Heart right ventricle (tissue), 16 donors: Measurements from ENCODE around the gene ACBD3. TPM values are rescaled to one million over a fixed set of nuclear protein-coding genes. Genes with fewer than 3 reads are reported as not detected.

ENCODE experiments used
- ATAC-seq, 8 donors: fragments of 200-7000 bp; cut with Tn5 transposase; one replicate each; pipeline ENCODE4 v1.9.1; 2020; ENCODE audit warnings: mild to moderate bottlenecking in 8 of 8, moderate library complexity in 8 of 8, moderate number of reproducible peaks in 1 of 8
- DNase-seq, 2 donors: peaks; one replicate each; pipeline ENCODE4 v3.0.0-alpha.2; 2020
- H3K27ac ChIP-seq, 10 donors: fragments of 200-600 bp; sonication (generic) in 2 of 10; one replicate each; pipeline versions ENCODE4 v1.5.0 to v1.8.0; 2020 to 2022; ENCODE audit warnings: mild to moderate bottlenecking in 3 of 10
- H3K27me3 ChIP-seq, 7 donors: fragments of 200-600 bp; one replicate each; pipeline ENCODE4 v1.8.0; 2021 to 2022; ENCODE audit warnings: mild to moderate bottlenecking in 2 of 7
- H3K36me3 ChIP-seq, 9 donors: fragments of 200-600 bp; sonication (generic) in 1 of 9; one replicate each; pipeline versions ENCODE4 v1.5.0 to v1.8.0; 2020 to 2022; ENCODE audit warnings: mild to moderate bottlenecking in 2 of 9
- H3K4me1 ChIP-seq, 9 donors: fragments of 200-600 bp; sonication (generic) in 1 of 9; one replicate each; pipeline versions ENCODE4 v1.5.0 to v1.8.0; 2020 to 2022; ENCODE audit warnings: mild to moderate bottlenecking in 4 of 9
- H3K4me3 ChIP-seq, 10 donors: fragments of 200-600 bp; sonication (generic) in 2 of 10; one replicate each; pipeline versions ENCODE4 v1.5.0 to v1.8.0; 2020 to 2022; ENCODE audit warnings: mild to moderate bottlenecking in 7 of 10, moderate library complexity in 2 of 10
- H3K9me3 ChIP-seq, 11 donors: fragments of 200-600 bp in 10 of 11; sonication (generic) in 2 of 11; one replicate each; pipeline versions ENCODE4 v1.5.0 to v1.8.0; 2013 to 2022; ENCODE audit warnings: mild to moderate bottlenecking in 2 of 11, control low read depth in 1 of 11, moderate library complexity in 1 of 11
- WGBS, 2 donors: extraction: QIAGEN DNeasy Blood & Tissue Kit; methylation state at CpG; one replicate each; pipeline ENCODE4 v1.1.7; 2013; ENCODE audit warnings: inconsistent platforms in 1 of 2; 5-methylcytosine and 5-hydroxymethylcytosine counted together
- intact Hi-C, 10 donors: fragments of 100-400 bp; cut with DNase I; formaldehyde crosslinking; loops; one replicate each; pipeline versions ENCODE4 v1.11.1 to v1.14.2; 2022
- polyA plus RNA-seq, 2 donors: library from polyadenylated mRNA; stranded (reverse); fragments of 200-250 nt; gene quantifications; one replicate each; pipeline ENCODE4 v1.2.3, GENCODE V29; 2013
- total RNA-seq, 10 donors: library from RNA; stranded (reverse); fragmentation: NEBNext Ultra II Directional in 3 of 10; extraction: Animal tissue kit (Norgen Biotek cat#: 25700) in 3 of 10; gene quantifications; one replicate each; pipeline versions ENCODE4 v1.2.1 to v1.2.4, GENCODE V29; 2021 to 2023
- TF ChIP-seq, protein P1 (sequence below), 9 donors: fragments of 200-600 bp; sonication (generic) in 2 of 9; IDR thresholded peaks; one replicate each; pipeline versions ENCODE4 v1.5.0 to v1.8.0; 2021 to 2022; ENCODE audit warnings: antibody characterized with exemption in 9 of 9, mild to moderate bottlenecking in 5 of 9, moderate library complexity in 1 of 9
- donor health status: Arrhythmogenic right ventricular cardiomyopathy.
- donor health status: ischemic (EF 13 %, LVEDD 7.1; RV severe dilation, severe dysfunction).
- donor health status: healthy with polysubstance abuse.
- donor health status: DM: no; HTN: yes; CAD: no.
- donor health status: DM: no; HTN: no; CAD: no.
- donor health status: ischemic (EF 25% LVEDD 6.9; RV normal size, moderate dysfunction).
- donor health status: ischemic (EF 25% LVEDD 5.7; RV mildly dilated, moderate dysfunction).
- donor health status: healthy.
- donor health status: DM: yes; HTN: yes; CAD: no.
- donor health status: Ischemic cardiomyopathy.
- donor health status: ischemic (EF 35%, LVEDD 5.7; RV mildly dilated, moderate dysfunction).
- donor health status: nonischemic (EF 11% LVEDD 7.7; RV severe dilation, severe dysfunction).
- donor health status: DM: yes; HTN: yes; CAD: no.
- donor health status: PGD.
- donor health status: ischemic (EF 29% LVEDD 5.4; RV normal size, mild dysfunction).
- donor health status: nonischemic (EF 23%, LVEDD 6.1; RV moderate dilation, normal function).

Gene ACBD3
- total and polyA plus RNA-seq, 12 donors: 9.3 to 39.1 (median 32.4) TPM

DNA sequence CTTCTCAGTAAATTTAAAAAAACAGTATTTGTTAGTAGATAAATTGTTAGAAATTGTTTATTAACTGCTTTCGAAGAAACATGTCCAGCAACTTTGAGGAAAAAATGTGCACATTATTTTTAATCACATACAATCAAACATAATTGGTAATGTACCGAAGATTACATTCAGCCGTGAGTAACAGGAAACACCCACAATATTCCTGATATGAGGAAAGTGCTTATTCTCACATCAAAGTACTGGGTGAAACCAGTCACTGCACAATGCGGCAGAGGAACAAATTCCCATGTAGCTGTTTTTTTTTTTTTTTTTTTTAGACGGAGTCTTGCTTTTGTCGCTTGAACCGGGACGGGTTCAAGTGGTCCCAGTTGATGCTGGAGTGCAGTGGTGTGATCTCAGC is 9.7 kb downstream of the ACBD3 start:
- Histone ChIP-seq H3K27me3 (no peaks in the 10 kb centered on the region), H3K36me3 (peaks cover 0 to 33% (median 4%) of the 10 kb centered on the region in 9 donors), H3K9me3 (no peaks in the 10 kb centered on the region), H3K27ac (no peak overlapping the region), H3K4me3 (no peak overlapping the region), H3K4me1 (peaks cover 3 to 48% (median 26%) of the 10 kb centered on the region in 9 donors)
- no peak for ATAC-seq
- DNase-seq: no peak
- intact Hi-C loops: no loop called here
- WGBS, 2 donors: 87 to 88% methylated on average over 8 of the region's 8 CpGs
- TF ChIP-seq, protein P1, sequence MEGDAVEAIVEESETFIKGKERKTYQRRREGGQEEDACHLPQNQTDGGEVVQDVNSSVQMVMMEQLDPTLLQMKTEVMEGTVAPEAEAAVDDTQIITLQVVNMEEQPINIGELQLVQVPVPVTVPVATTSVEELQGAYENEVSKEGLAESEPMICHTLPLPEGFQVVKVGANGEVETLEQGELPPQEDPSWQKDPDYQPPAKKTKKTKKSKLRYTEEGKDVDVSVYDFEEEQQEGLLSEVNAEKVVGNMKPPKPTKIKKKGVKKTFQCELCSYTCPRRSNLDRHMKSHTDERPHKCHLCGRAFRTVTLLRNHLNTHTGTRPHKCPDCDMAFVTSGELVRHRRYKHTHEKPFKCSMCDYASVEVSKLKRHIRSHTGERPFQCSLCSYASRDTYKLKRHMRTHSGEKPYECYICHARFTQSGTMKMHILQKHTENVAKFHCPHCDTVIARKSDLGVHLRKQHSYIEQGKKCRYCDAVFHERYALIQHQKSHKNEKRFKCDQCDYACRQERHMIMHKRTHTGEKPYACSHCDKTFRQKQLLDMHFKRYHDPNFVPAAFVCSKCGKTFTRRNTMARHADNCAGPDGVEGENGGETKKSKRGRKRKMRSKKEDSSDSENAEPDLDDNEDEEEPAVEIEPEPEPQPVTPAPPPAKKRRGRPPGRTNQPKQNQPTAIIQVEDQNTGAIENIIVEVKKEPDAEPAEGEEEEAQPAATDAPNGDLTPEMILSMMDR (IDR thresholded peaks at IDR 0.05): no peak

DNA sequence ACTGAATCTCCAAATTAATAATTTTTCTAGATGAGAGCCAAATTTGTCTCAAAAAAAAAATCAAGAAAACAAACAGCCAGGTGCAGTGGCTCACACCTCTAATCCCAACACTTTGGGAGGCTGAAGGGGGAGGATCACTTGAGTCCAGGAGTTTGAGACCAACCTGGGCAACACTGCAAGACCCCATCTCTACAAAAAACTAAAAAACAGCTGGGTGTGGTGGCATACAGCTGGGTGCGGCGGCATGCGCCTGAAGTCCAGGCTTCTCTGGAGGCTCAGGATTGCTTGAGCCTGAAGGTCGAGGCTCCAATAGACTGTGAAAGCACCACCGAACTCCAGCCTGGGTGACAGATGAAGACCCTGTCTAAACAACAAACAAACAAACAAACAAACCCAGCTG is 14.0 kb downstream of the ACBD3 start:
- TF ChIP-seq, protein P1 (IDR thresholded peaks at IDR 0.05): no peak

DNA sequence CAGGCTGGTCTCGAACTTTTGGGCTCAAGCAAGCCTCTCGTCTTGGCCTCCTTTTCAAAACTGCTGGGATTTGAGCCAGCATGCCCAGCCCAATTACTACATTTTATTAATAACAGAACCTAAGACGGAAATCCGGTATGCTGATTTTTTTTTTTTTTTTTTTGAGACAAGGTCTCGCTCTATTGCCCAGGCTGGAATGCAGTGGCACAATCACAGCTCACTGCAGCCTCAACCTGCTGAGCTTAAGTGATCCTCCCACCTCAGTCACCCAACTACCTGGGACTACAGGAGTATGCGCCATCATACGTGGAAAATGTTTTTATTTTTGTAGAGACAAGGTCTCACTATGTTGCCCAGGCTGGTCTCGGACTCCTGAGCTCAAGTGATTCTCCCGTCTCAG is 20.2 kb downstream of the ACBD3 start:
- 84 to 87% methylated on average over 9 of the region's 9 CpGs for WGBS, 2 donors
- Histone ChIP-seq H3K27me3 (no peaks in the 10 kb centered on the region), H3K36me3 (peaks cover 0 to 52% (median 34%) of the 10 kb centered on the region in 9 donors), H3K27ac (no peak overlapping the region), H3K4me3 (no peak overlapping the region), H3K4me1 (peaks cover 0 to 17% (median 7%) of the 10 kb centered on the region in 9 donors), H3K9me3 (no peaks in the 10 kb centered on the region)
- no peak for DNase-seq
- no peak for ATAC-seq
- intact Hi-C loops: no loop called here
- TF ChIP-seq, protein P1 (IDR thresholded peaks at IDR 0.05): no peak

More for the DNA sequence above, 14.0 kb downstream of the ACBD3 start:
- Histone ChIP-seq H3K36me3 (peaks cover 0 to 19% (median 4%) of the 10 kb centered on the region in 9 donors), H3K4me1 (peaks cover 0 to 34% (median 15%) of the 10 kb centered on the region in 9 donors), H3K27me3 (no peaks in the 10 kb centered on the region), H3K4me3 (no peak overlapping the region), H3K27ac (no peak overlapping the region), H3K9me3 (no peaks in the 10 kb centered on the region)
- ATAC-seq (no peak), DNase-seq (no peak)
- WGBS, 2 donors: 92 to 97% methylated on average over 5 of the region's 5 CpGs
- intact Hi-C loops: no loop called here

DNA sequence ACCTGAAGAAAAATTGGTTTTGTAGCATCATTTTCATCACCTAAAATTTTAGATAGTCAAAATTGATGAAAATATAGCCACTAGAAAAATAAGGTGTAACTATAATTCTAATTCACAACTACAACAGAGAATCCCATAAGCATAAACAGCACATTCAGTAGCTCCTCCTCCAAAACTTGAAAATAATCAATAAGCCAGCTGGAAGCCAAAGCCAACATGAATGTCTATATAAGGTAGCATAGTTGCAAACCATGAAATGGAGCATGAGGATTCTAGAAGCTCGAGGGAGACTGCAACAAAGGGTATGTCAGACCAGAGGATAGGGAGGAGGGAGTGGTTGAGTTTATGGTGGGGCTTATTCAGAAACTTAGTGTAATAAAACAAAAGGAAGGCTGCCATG is 22.4 kb downstream of the ACBD3 start:
- H3K4me3 ChIP-seq: no peak overlapping the region
- H3K4me1 ChIP-seq: peaks cover 0 to 17% (median 7%) of the 10 kb centered on the region in 9 donors
- no peak overlapping the region for H3K27ac ChIP-seq
- peaks cover 0 to 74% (median 53%) of the 10 kb centered on the region in 9 donors for H3K36me3 ChIP-seq
- TF ChIP-seq, protein P1 (IDR thresholded peaks at IDR 0.05): no peak
- DNase-seq (no peak), ATAC-seq (no peak)
- 85 to 90% methylated on average over 1 of the region's 1 CpG for WGBS, 2 donors
- no peaks in the 10 kb centered on the region for H3K9me3 ChIP-seq
- intact Hi-C loops: no loop called here
- H3K27me3 ChIP-seq: no peaks in the 10 kb centered on the region
